ENCODE measurements around the gene MLLT6. TPM values are rescaled to one million over a fixed set of nuclear protein-coding genes. Genes with fewer than 3 reads are reported as not detected.

MLLT6 gene
- total RNA-seq, 2 experiments from 2014 or later: 145 to 148 TPM

- Mint-ChIP-seq H3K36me3 (ENCODE audit: low read depth) (peaks cover 52% of the 10 kb centered on the region), H3K4me3 (no peak overlapping the region), H3K27me3 (no peaks in the 10 kb centered on the region), H3K9me3 (no peaks in the 10 kb centered on the region), H3K4me1 (ENCODE audit: low read depth) (peaks cover 39% of the 10 kb centered on the region), H3K27ac (no peak overlapping the region)
- POLR2A ChIA-PET: interaction anchor here (1.4 to 15.9 kb wide), 3 partner anchors 9 to 22 kb away, joined by 3 to 390 read pairs (median 20); partner anchors contain the start of gene MLLT6
- CTCF ChIA-PET: interaction anchor here (0.6 to 1.9 kb wide), 6 partner anchors 9 to 67 kb away, joined by 3 to 8 read pairs (median 5); no protein-coding TSS in a partner anchor
- TF ChIP-seq CTCF (IDR thresholded peaks at IDR 0.05): no peak
- DNase-seq: no peak
- intact Hi-C loops (cut with micrococcal nuclease): no loop called here
- ATAC-seq: no peak
Measured at GRCh38 chr17:38719289-38719942, 14.3 kb downstream of the MLLT6 start.

GRCh38 chr17:38719943-38720641, 15.0 kb downstream of the MLLT6 start:
- no peak for TF ChIP-seq CTCF (IDR thresholded peaks at IDR 0.05)
- Mint-ChIP-seq H3K27ac (no peak overlapping the region), H3K36me3 (ENCODE audit: low read depth) (peaks cover 52% of the 10 kb centered on the region), H3K27me3 (no peaks in the 10 kb centered on the region), H3K4me3 (no peak overlapping the region), H3K9me3 (no peaks in the 10 kb centered on the region), H3K4me1 (ENCODE audit: low read depth) (peaks cover 38% of the 10 kb centered on the region)
- CTCF ChIA-PET: interaction anchor here (1.7 to 1.9 kb wide), 2 partner anchors 8 to 53 kb away, joined by 6 to 8 read pairs; no protein-coding TSS in a partner anchor
- DNase-seq (no peak), ATAC-seq (no peak)
- intact Hi-C loops (cut with micrococcal nuclease): no loop called here
- POLR2A ChIA-PET: interaction anchor here (1.4 to 15.9 kb wide), 3 partner anchors 8 to 22 kb away, joined by 3 to 390 read pairs (median 20); partner anchors contain the start of gene MLLT6

GRCh38 chr17:38720941-38721340, 15.9 kb downstream of the MLLT6 start:
- CTCF ChIA-PET: no interaction called here

GRCh38 chr17:38721802-38722201, 16.7 kb downstream of the MLLT6 start:
- no peak for TF ChIP-seq CTCF (IDR thresholded peaks at IDR 0.05)
- peaks cover 40% of the 10 kb centered on the region for H3K4me1 Mint-ChIP-seq (ENCODE audit: low read depth)
- POLR2A ChIA-PET: interaction anchor here (15.9 kb wide), 1 partner anchor 13 kb away, joined by 390 read pairs; the partner anchor contains the start of gene MLLT6
- no peak overlapping the region for H3K4me3 Mint-ChIP-seq
- H3K27me3 Mint-ChIP-seq: no peaks in the 10 kb centered on the region
- intact Hi-C loops (cut with micrococcal nuclease): no loop called here
- no peak overlapping the region for H3K27ac Mint-ChIP-seq
- peaks cover 48% of the 10 kb centered on the region for H3K36me3 Mint-ChIP-seq (ENCODE audit: low read depth)
- ATAC-seq: no peak
- no peak for DNase-seq
- CTCF ChIA-PET: interaction anchor here (1.0 kb wide), 1 partner anchor 13 kb away, joined by 4 read pairs; no protein-coding TSS in a partner anchor
- H3K9me3 Mint-ChIP-seq: no peaks in the 10 kb centered on the region

More at GRCh38 chr17:38720941-38721340, 15.9 kb downstream of the MLLT6 start:
- Mint-ChIP-seq H3K4me1 (ENCODE audit: low read depth) (peaks cover 36% of the 10 kb centered on the region), H3K4me3 (no peak overlapping the region), H3K36me3 (ENCODE audit: low read depth) (peaks cover 49% of the 10 kb centered on the region), H3K27ac (no peak overlapping the region), H3K9me3 (no peaks in the 10 kb centered on the region), H3K27me3 (no peaks in the 10 kb centered on the region)
- DNase-seq (no peak), ATAC-seq (no peak)
- TF ChIP-seq CTCF (IDR thresholded peaks at IDR 0.05): no peak
- POLR2A ChIA-PET: interaction anchor here (15.9 kb wide), 1 partner anchor 12 kb away, joined by 390 read pairs; the partner anchor contains the start of gene MLLT6
- intact Hi-C loops (cut with micrococcal nuclease): no loop called here

Measured in activated CD8-positive, alpha-beta T cell treated with anti-CD3 and anti-CD28 coated beads for 36 hours (primary cell).